Glutamatergic neuron (in vitro differentiated cells): ENCODE data around the gene RCSD1. TPM values are rescaled to one million over a fixed set of nuclear protein-coding genes. Genes with fewer than 3 reads are reported as not detected.

Experiments
- total RNA-seq: library from RNA; stranded (reverse); fragmentation: NEBNext Ultra II Directional; extraction: Animal tissue kit (Norgen Biotek cat#: 25700); gene quantifications from one replicate; pipeline ENCODE4 v1.2.1, GENCODE V29; 2021; ENCODE audit not compliant: unreplicated experiment

The RCSD1 gene
- total RNA-seq, 1 donor from 2014 or later = not detected

Other genes starting within 250 kb of the RCSD1 start
- not detected for gene CD247, start 111.7 kb upstream of the RCSD1 start, total RNA-seq
- 2.5 TPM for gene CREG1, start 76.5 kb upstream of the RCSD1 start, total RNA-seq
- 149 TPM for gene MPZL1, start 91.8 kb downstream of the RCSD1 start, total RNA-seq